Neural progenitor cell (in vitro differentiated cells): ENCODE data around the gene WSCD2. TPM values are rescaled to one million over a fixed set of nuclear protein-coding genes. Genes with fewer than 3 reads are reported as not detected.
A peak's percentile ranks its signal among the peaks of the same experiment; 100 is the strongest.

Experiments used
- DNase-seq: peaks from one replicate; pipeline ENCODE4 v3.0.0-alpha.2; 2016; ENCODE audit warnings: low spot score
- H2AFZ ChIP-seq: fragments of 200-600 bp; sonication (generic); replicated peaks from 2 replicates; pipeline ENCODE4 v1.6.1; 2016; ENCODE audit warnings: antibody characterized with exemption
- H3F3A ChIP-seq: fragments of 200-600 bp; sonication (generic); 2 replicates; pipeline ENCODE4 v1.6.1; 2016; ENCODE audit warnings: antibody characterized with exemption, low read depth
- H3K27ac ChIP-seq: fragments of 200-600 bp; sonication (generic); 2 replicates; pipeline ENCODE4 v1.5.1; 2016; ENCODE audit warnings: mild to moderate bottlenecking
- H3K27me3 ChIP-seq: fragments of 200-600 bp; sonication (generic); 2 replicates; pipeline ENCODE4 v1.6.1; 2016; ENCODE audit warnings: mild to moderate bottlenecking, moderate library complexity
- H3K36me3 ChIP-seq: fragments of 200-600 bp; sonication (generic); 2 replicates; pipeline ENCODE4 v1.5.1; 2016
- H3K4me1 ChIP-seq: fragments of 200-600 bp; sonication (generic); 2 replicates; pipeline ENCODE4 v1.6.1; 2016; ENCODE audit warnings: mixed run types
- H3K4me2 ChIP-seq: fragments of 200-600 bp; sonication (generic); 2 replicates; pipeline ENCODE4 v1.6.1; 2016
- H3K4me3 ChIP-seq: fragments of 200-600 bp; sonication (generic); 2 replicates; pipeline ENCODE4 v1.5.1; 2016
- H3K79me2 ChIP-seq: fragments of 200-600 bp; sonication (generic); 2 replicates; pipeline ENCODE4 v1.6.1; 2016; ENCODE audit warnings: low read depth
- H3K9ac ChIP-seq: fragments of 200-600 bp; sonication (generic); 2 replicates; pipeline ENCODE4 v1.6.1; 2016
- H3K9me3 ChIP-seq: fragments of 200-600 bp; sonication (generic); 2 replicates; pipeline ENCODE4 v1.5.1; 2016; ENCODE audit warnings: low read depth
- H4K20me1 ChIP-seq: fragments of 200-600 bp; sonication (generic); 2 replicates; pipeline ENCODE4 v1.6.1; 2016; ENCODE audit warnings: low read depth
- H3K27ac Mint-ChIP-seq: 3 replicates; pipeline ENCODE4 v1.8.0; 2021; ENCODE audit warnings: mixed read lengths
- H3K27me3 Mint-ChIP-seq: 2 replicates; pipeline ENCODE4 v1.8.0; 2022; ENCODE audit warnings: low read depth, mild to moderate bottlenecking, inconsistent platforms, moderate library complexity, mixed read lengths; ENCODE audit not compliant: insufficient read depth
- H3K36me3 Mint-ChIP-seq: 3 replicates; pipeline ENCODE4 v1.8.0; 2021; ENCODE audit warnings: mixed read lengths
- H3K4me1 Mint-ChIP-seq: 3 replicates; pipeline ENCODE4 v1.8.0; 2021; ENCODE audit warnings: mixed read lengths
- H3K4me3 Mint-ChIP-seq: 3 replicates; pipeline ENCODE4 v1.8.0; 2021; ENCODE audit warnings: mild to moderate bottlenecking, moderate library complexity, mixed read lengths
- H3K9me3 Mint-ChIP-seq: 3 replicates; pipeline ENCODE4 v1.8.0; 2020; ENCODE audit warnings: mixed read lengths
- CTCF ChIP-seq: fragments of 200-600 bp; sonication (generic); IDR thresholded peaks from 2 replicates; pipeline ENCODE4 v1.5.1; 2017; ENCODE audit warnings: antibody characterized with exemption, mild to moderate bottlenecking
- EZH2 ChIP-seq: fragments of 200-600 bp; sonication (generic); IDR thresholded peaks from 2 replicates; pipeline ENCODE4 v1.6.1; 2017; ENCODE audit warnings: antibody characterized with exemption, mild to moderate bottlenecking, moderate library complexity
- EZH2phosphoT487 ChIP-seq: fragments of 200-600 bp; sonication (generic); IDR thresholded peaks from 2 replicates; pipeline ENCODE4 v1.6.1; 2017; ENCODE audit warnings: antibody characterized with exemption
- total RNA-seq: library from RNA; depleted of rRNA; stranded (reverse); fragments of >200 nt; gene quantifications from 2 replicates; pipeline ENCODE4 v1.2.3, GENCODE V29; 2015; ENCODE audit warnings: low replicate concordance

WSCD2 gene
- total RNA-seq, 1 donor from 2014 or later, result 6.6 TPM

- DNase-seq, result no peak
- H3K9ac ChIP-seq, result no peak overlapping the region
- no peaks in the 10 kb centered on the region for H3K79me2 ChIP-seq
- no peak overlapping the region for H2AFZ ChIP-seq
- H3K27ac Mint-ChIP-seq, result no peak overlapping the region
- H3K27ac ChIP-seq, result no peak overlapping the region
- H3K9me3 ChIP-seq, result no peaks in the 10 kb centered on the region
- H3K27me3 Mint-ChIP-seq, result peaks cover 5% of the 10 kb centered on the region
- H3K27me3 ChIP-seq, result no peaks in the 10 kb centered on the region
- H3K4me1 ChIP-seq, result no peaks in the 10 kb centered on the region
- H4K20me1 ChIP-seq, result no peaks in the 10 kb centered on the region
- H3K4me3 ChIP-seq, result no peak overlapping the region
- no peaks in the 10 kb centered on the region for H3F3A ChIP-seq
- no peak overlapping the region for H3K4me3 Mint-ChIP-seq
- TF ChIP-seq CTCF, result peak; percentile 29
- TF ChIP-seq EZH2, result no peak
- no peaks in the 10 kb centered on the region for H3K9me3 Mint-ChIP-seq
- peaks cover 16% of the 10 kb centered on the region for H3K4me1 Mint-ChIP-seq
- H3K36me3 ChIP-seq, result no peaks in the 10 kb centered on the region
- H3K36me3 Mint-ChIP-seq, result no peaks in the 10 kb centered on the region
- no peak overlapping the region for H3K4me2 ChIP-seq
These were observed 30.0 kb upstream of the WSCD2 start for GRCh38 chr12:108099073-108099472.

DNA sequence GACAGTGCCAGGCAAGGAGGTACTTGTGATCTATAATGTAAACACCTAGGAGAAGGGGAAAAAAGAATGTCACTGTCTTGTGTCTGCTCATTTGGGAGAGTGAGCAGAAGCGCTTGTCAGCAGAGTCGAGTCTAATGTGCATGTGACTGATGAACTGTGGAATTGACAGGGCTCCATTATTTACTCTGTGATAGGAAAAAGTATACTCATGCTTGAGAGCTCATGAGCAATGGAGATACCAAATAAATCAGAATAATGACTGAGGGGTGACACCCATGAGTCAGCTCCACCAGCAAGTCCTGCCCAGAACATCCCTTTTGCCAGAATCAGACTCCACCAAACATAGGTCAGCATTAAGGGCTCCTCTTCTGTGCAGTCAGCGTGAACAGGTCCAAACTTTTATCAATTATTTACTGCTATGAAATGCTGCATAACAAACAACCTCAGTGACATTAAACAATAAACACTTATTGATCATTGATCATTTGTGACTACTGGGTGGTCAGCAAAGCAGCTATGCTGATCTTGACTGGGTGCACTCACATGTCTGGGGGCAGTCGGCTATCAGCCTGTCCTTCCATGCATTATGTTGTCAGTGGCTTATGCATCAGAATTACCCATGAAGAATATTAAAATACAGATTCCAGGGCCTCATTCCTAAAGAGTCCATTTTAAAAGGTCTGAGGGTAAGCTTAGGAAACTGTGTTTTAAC lies 29.2 kb upstream of the WSCD2 start:
- Histone ChIP-seq H4K20me1 (no peaks in the 10 kb centered on the region), H3K27ac (no peak overlapping the region), H3K4me1 (no peaks in the 10 kb centered on the region), H2AFZ (no peak overlapping the region), H3K9ac (no peak overlapping the region), H3K27me3 (no peaks in the 10 kb centered on the region), H3K4me2 (no peak overlapping the region), H3K79me2 (no peaks in the 10 kb centered on the region), H3F3A (no peaks in the 10 kb centered on the region), H3K9me3 (no peaks in the 10 kb centered on the region), H3K36me3 (no peaks in the 10 kb centered on the region), H3K4me3 (no peak overlapping the region)
- peaks cover 16% of the 10 kb centered on the region for H3K4me1 Mint-ChIP-seq
- H3K27ac Mint-ChIP-seq, result no peak overlapping the region
- peaks cover 8% of the 10 kb centered on the region for H3K27me3 Mint-ChIP-seq
- no peak overlapping the region for H3K4me3 Mint-ChIP-seq
- H3K9me3 Mint-ChIP-seq, result no peaks in the 10 kb centered on the region
- DNase-seq, result no peak
- no peaks in the 10 kb centered on the region for H3K36me3 Mint-ChIP-seq
- no peak for TF ChIP-seq CTCF
- no peak for TF ChIP-seq EZH2phosphoT487
- no peak for TF ChIP-seq EZH2

DNA sequence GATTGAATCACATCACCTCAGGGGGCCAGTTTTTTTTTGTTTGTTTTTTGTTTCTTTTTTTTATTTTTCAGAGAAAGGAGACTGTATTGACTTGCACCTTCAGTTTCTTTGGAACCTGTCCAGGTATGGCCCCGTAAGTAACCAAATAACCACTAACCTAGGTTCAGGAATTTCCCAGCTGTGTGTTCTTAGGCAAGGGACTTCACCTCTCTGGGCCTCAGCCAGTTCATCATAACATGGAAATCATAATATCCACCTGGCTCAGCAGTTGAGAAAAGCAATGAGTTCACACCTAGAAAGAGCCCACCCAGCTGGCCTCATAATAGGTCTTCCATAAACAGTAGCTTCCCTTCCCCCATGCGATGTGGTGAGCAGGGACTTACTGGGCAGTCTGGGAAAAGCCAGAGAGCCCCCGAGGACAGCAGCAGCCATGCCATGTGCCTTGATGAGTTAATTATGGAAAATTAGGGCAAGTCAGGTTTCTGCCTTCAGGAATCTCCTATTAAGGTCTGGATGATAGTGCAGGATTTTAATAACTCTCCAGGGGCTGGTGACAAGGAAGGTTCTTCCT lies 27.4 kb upstream of the WSCD2 start:
- no peak for DNase-seq
- no peaks in the 10 kb centered on the region for H3K9me3 Mint-ChIP-seq

GRCh38 chr12:108102363-108102762 lies 26.7 kb upstream of the WSCD2 start:
- no peak overlapping the region for H3K4me3 Mint-ChIP-seq

More for the DNA sequence above, 27.4 kb upstream of the WSCD2 start:
- Histone ChIP-seq H3K4me1 (peaks cover under 1% of the 10 kb centered on the region), H3K27ac (no peak overlapping the region), H3F3A (no peaks in the 10 kb centered on the region), H3K9me3 (no peaks in the 10 kb centered on the region), H2AFZ (no peak overlapping the region), H3K79me2 (no peaks in the 10 kb centered on the region), H3K36me3 (no peaks in the 10 kb centered on the region), H3K4me2 (no peak overlapping the region), H3K4me3 (no peak overlapping the region), H3K27me3 (no peaks in the 10 kb centered on the region), H4K20me1 (no peaks in the 10 kb centered on the region), H3K9ac (no peak overlapping the region)
- TF ChIP-seq EZH2phosphoT487, result no peak
- no peak overlapping the region for H3K27ac Mint-ChIP-seq
- no peak overlapping the region for H3K4me3 Mint-ChIP-seq
- H3K4me1 Mint-ChIP-seq, result peaks cover 16% of the 10 kb centered on the region
- peaks cover 8% of the 10 kb centered on the region for H3K27me3 Mint-ChIP-seq
- no peaks in the 10 kb centered on the region for H3K36me3 Mint-ChIP-seq

More at GRCh38 chr12:108102363-108102762, 26.7 kb upstream of the WSCD2 start:
- H3F3A ChIP-seq, result no peaks in the 10 kb centered on the region
- DNase-seq, result no peak
- H3K27me3 Mint-ChIP-seq, result peaks cover 8% of the 10 kb centered on the region
- no peak overlapping the region for H3K4me2 ChIP-seq
- no peak overlapping the region for H3K9ac ChIP-seq
- H2AFZ ChIP-seq, result no peak overlapping the region
- no peaks in the 10 kb centered on the region for H3K36me3 Mint-ChIP-seq
- no peaks in the 10 kb centered on the region for H3K79me2 ChIP-seq
- H3K36me3 ChIP-seq, result no peaks in the 10 kb centered on the region
- no peaks in the 10 kb centered on the region for H3K27me3 ChIP-seq
- no peak overlapping the region for H3K27ac ChIP-seq
- H3K4me1 ChIP-seq, result peaks cover 3% of the 10 kb centered on the region
- no peaks in the 10 kb centered on the region for H3K9me3 Mint-ChIP-seq
- peaks cover 18% of the 10 kb centered on the region for H3K4me1 Mint-ChIP-seq
- no peaks in the 10 kb centered on the region for H4K20me1 ChIP-seq
- H3K27ac Mint-ChIP-seq, result no peak overlapping the region
- no peaks in the 10 kb centered on the region for H3K9me3 ChIP-seq
- no peak overlapping the region for H3K4me3 ChIP-seq
- TF ChIP-seq EZH2 (no peak), EZH2phosphoT487 (no peak), CTCF (no peak)
